Transverse colon (tissue), 4 donors: ENCODE measurements around the gene PCIF1. TPM values are rescaled to one million over a fixed set of nuclear protein-coding genes. Genes with fewer than 3 reads are reported as not detected.
A peak's percentile ranks its signal among the peaks of the same experiment; 100 is the strongest.

ENCODE experiments used
- DNase-seq: peaks from one replicate; pipeline ENCODE4 v3.0.0-alpha.2; 2019
- H3K27ac ChIP-seq, 4 donors: fragments of 200-600 bp; sonication (generic); 2 replicates each; pipeline ENCODE4 v1.5.1; 2016 to 2018; ENCODE audit warnings: inconsistent platforms in 4 of 4
- H3K27me3 ChIP-seq: fragments of 200-600 bp; sonication (generic); 2 replicates; pipeline ENCODE4 v1.5.1; 2017; ENCODE audit warnings: inconsistent platforms
- H3K36me3 ChIP-seq, 4 donors: fragments of 200-600 bp; sonication (generic); 2 replicates each; pipeline ENCODE4 v1.5.1; 2017 to 2019; ENCODE audit warnings: inconsistent platforms in 4 of 4
- H3K4me1 ChIP-seq, 4 donors: fragments of 200-600 bp; sonication (generic); 2 replicates each; pipeline ENCODE4 v1.5.1; 2017 to 2020; ENCODE audit warnings: inconsistent platforms in 4 of 4
- H3K4me3 ChIP-seq, 4 donors: fragments of 200-600 bp; sonication (generic); 1 replicate in 1 of 4; 2 replicates in 3 of 4; pipeline versions ENCODE4 v1.5.1 to v1.6.1; 2017 to 2019; ENCODE audit warnings: inconsistent platforms in 4 of 4
- H3K9me3 ChIP-seq, 2 donors: fragments of 200-600 bp; sonication (generic); 2 replicates each; pipeline ENCODE4 v1.5.1; 2017 to 2019; ENCODE audit warnings: inconsistent platforms in 2 of 2
- CTCF ChIP-seq, 5 experiments: fragments of 200-600 bp in 3 of 5; fragments of 450-650 bp in 2 of 5; sonication (generic) in 3 of 5; IDR thresholded peaks; 1 replicate in 2 of 5; 2 replicates in 3 of 5; pipeline ENCODE4 v1.5.1; 2016 to 2017; ENCODE audit warnings: antibody characterized with exemption in 5 of 5, inconsistent platforms in 3 of 5, mild to moderate bottlenecking in 2 of 5, moderate library complexity in 1 of 5
- EP300 ChIP-seq: sonication (generic); formaldehyde crosslinking; IDR thresholded peaks from one replicate; pipeline ENCODE4 v1.6.1; 2017; ENCODE audit warnings: antibody characterized with exemption, low read depth
- POLR2A ChIP-seq: fragments of 450-650 bp; IDR thresholded peaks from one replicate; pipeline ENCODE4 v1.6.1; 2016; ENCODE audit warnings: antibody characterized with exemption, mild to moderate bottlenecking, moderate library complexity
- POLR2AphosphoS5 ChIP-seq, 3 donors: sonication (generic); formaldehyde crosslinking; IDR thresholded peaks; one replicate each; pipeline ENCODE4 v1.6.1; 2016; ENCODE audit warnings: antibody characterized with exemption in 3 of 3
- WGBS, 2 donors: methylation state at CpG; one replicate each; pipeline ENCODE4 v1.1.5; 2018; ENCODE audit warnings: low coverage in 1 of 2; 5-methylcytosine and 5-hydroxymethylcytosine counted together
- in situ Hi-C, 4 donors: fragments of 200-750 bp; cut with MboI; loops; one replicate each; pipeline versions ENCODE4 v1.15.0 to v1.15.1; 2017; ENCODE audit warnings: low sequenced_read_pairs in 3 of 4, low pct_ligation_motif_present in 1 of 4, low pct_unique_long_range_greater_than_20kb in 1 of 4
- intact Hi-C: fragments of 100-400 bp; cut with DNase I; formaldehyde crosslinking; loops from one replicate; pipeline ENCODE4 v1.15.1; 2023; ENCODE audit warnings: low total_unique reads
- total RNA-seq, 4 donors: library from RNA; depleted of rRNA; stranded (reverse); fragments of >200 nt; gene quantifications; one replicate each; pipeline ENCODE4 v1.1.0, GENCODE V29; 2016

PCIF1 gene
- total RNA-seq, 4 donors from 2014 or later = 23.5 to 52.0 (median 32.0) TPM

- no peak overlapping the region for H3K4me3 ChIP-seq
- TF ChIP-seq EP300 (no peak), POLR2A (no peak), POLR2AphosphoS5 (IDR thresholded peaks at IDR 0.05) (no peak), CTCF (IDR thresholded peaks at IDR 0.05) (no peak)
- intact Hi-C loops = loop anchor here (10.0 kb wide), 1 partner anchor 155 kb away; no protein-coding TSS in a partner anchor
- DNase-seq = no peak
- H3K27ac ChIP-seq = no peak overlapping the region
- H3K36me3 ChIP-seq = peaks cover 0 to 64% (median 21%) of the 10 kb centered on the region in 4 donors
- no peaks in the 10 kb centered on the region for H3K9me3 ChIP-seq
- no peaks in the 10 kb centered on the region for H3K27me3 ChIP-seq
- in situ Hi-C loops = loop anchor here in 2 of 4 donors (10.0 to 25.0 kb wide), 2 partner anchors 148 to 165 kb away; partner anchors contain the start of genes DNTTIP1 (in 1 of the 2), UBE2C (in 1 of the 2) and WFDC3 (in 1 of the 2)
- 96 to 100% methylated on average over 3 to 14 of the region's 14 CpGs for WGBS, 2 donors
- H3K4me1 ChIP-seq = no peaks in the 10 kb centered on the region
Observed at GRCh38 chr20:45959956-45960630, 25.6 kb downstream of the PCIF1 start.

DNA sequence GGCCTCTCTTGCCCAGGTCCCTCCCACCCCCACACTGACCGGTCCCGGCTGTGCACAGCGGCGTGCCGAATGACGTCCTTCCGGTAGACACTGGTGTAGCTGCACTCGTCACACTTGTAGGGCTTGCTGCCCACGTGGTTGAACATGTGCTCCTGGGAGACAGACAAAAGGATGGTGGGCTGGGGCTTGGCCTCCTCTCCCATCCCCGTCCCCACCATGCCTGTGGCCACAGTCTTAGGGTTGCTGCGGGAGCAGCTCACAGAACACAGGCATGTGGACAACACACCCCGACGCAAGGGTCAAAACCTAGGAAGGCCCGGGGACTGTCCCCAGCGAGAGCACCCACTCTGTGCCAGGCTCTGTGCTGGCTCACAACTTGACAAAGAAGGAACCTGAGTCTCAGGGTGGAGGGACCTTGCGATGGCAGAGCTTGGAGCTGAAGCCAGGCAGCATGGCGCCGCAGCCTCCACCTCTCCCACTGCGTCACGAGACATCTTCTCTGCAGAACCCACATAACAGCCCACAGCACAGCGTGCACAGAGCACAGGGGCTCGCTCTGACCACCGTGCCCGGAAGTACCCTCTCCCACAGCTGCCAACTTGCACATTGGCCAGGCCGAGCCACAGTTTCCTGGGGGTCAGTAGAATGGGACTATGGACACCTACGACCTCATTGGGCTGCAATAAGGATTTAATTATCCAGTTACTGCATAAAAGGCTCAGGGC, 27.7 kb downstream of the PCIF1 start:
- DNase-seq = no peak
- no peaks in the 10 kb centered on the region for H3K4me1 ChIP-seq
- H3K9me3 ChIP-seq = no peaks in the 10 kb centered on the region
- H3K36me3 ChIP-seq = peaks cover 0 to 82% (median 25%) of the 10 kb centered on the region in 4 donors
- WGBS, 2 donors = 93 to 100% methylated on average over 1 to 25 of the region's 26 CpGs
- intact Hi-C loops (no loop called here), in situ Hi-C loops (loop anchor here in 2 of 4 donors (10.0 to 25.0 kb wide), 2 partner anchors 150 to 167 kb away; partner anchors contain the start of genes DNTTIP1 (in 1 of the 2), UBE2C (in 1 of the 2) and WFDC3 (in 1 of the 2))
- no peak overlapping the region for H3K27ac ChIP-seq
- TF ChIP-seq POLR2A (no peak), POLR2AphosphoS5 (IDR thresholded peaks at IDR 0.05) (no peak), CTCF (IDR thresholded peaks at IDR 0.05) (no peak), EP300 (no peak)
- H3K4me3 ChIP-seq = no peak overlapping the region
- no peaks in the 10 kb centered on the region for H3K27me3 ChIP-seq

GRCh38 chr20:45963059-45964005, 28.8 kb downstream of the PCIF1 start:
- in situ Hi-C loops = loop anchor here in 2 of 4 donors (10.0 to 25.0 kb wide), 2 partner anchors 151 to 169 kb away; partner anchors contain the start of genes DNTTIP1 (in 1 of the 2), UBE2C (in 1 of the 2) and WFDC3 (in 1 of the 2)
- 75% methylated on average over 32 of the region's 34 CpGs; no CpG with 5 or more reads in 1 of the 2 donors for WGBS, 2 donors
- TF ChIP-seq POLR2A (no peak), EP300 (no peak), POLR2AphosphoS5 (IDR thresholded peaks at IDR 0.05) (no peak), CTCF (IDR thresholded peaks at IDR 0.05) (peak in 4 of 5 experiments; percentile 24 to 60 (median 46))

More at GRCh38 chr20:45963059-45964005, 28.8 kb downstream of the PCIF1 start:
- no peaks in the 10 kb centered on the region for H3K4me1 ChIP-seq
- no peaks in the 10 kb centered on the region for H3K27me3 ChIP-seq
- intact Hi-C loops = no loop called here
- H3K36me3 ChIP-seq = peaks cover 0 to 82% (median 24%) of the 10 kb centered on the region in 4 donors
- no peak overlapping the region for H3K27ac ChIP-seq
- H3K9me3 ChIP-seq = no peaks in the 10 kb centered on the region
- no peak overlapping the region for H3K4me3 ChIP-seq
- DNase-seq = no peak
